NCI-H69 (cell line): Measurements from ENCODE around the gene GSE1.

Experiments
- DNase-seq: peaks from one replicate; lab custom pipeline; 2025; lab: John Stamatoyannopoulos, UW

The GSE1 gene

DNA sequence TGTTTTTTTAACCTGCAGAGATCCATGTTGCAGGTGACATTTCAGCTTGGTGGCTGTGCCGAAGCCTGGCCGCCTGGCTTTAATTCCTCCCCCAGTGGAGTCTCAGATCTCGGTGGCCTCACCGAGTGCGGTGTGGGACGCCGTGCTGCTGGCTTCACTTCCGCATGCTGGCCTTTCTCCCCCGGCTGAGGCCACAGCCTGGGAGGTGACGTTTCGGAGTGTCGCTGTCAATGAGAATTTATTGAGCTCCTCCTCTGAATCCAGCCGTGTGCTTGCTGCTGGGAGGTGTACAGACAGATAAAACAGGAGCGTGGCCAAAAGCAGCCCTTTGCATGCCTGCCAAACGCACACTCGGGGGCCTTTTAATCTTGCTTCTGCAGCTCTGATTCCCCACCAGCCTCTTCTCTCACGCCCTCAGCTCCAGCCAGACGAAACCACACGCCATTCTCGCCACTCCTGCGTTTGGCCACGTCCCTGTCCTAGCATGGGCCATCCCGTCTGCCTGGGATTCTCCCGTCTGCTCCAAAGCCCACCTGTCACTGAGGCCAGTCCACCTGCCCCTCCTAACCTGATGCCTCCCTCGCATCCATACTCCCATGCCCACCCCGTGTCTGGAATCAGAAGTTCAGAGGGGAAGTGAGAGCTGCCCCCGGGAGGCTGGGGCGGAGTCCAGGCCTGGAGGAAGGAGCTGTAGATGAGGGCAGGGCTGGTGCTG, 3.6 kb downstream of the GSE1 start:
- DNase-seq = peak; percentile 51

DNA sequence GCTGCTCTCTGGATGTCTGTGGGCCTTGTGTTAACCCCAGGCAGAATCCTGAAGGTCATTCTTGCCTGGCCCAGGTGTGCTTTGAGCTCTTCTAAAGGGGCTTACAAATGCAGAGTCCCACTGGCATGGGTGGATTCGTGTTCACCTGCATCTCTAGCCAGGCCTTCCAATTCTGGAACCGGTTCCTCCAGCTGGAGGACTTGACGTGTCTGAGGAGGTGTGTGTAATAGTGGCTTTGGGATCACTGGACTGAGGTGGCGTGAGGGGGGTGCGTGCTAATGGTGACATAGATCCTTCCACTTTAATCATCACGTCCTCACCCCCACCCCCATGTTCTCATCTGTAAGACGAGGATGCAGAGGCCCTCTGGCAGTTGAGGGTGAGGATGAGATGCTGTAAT, 4.8 kb downstream of the GSE1 start:
- no peak for DNase-seq

DNA sequence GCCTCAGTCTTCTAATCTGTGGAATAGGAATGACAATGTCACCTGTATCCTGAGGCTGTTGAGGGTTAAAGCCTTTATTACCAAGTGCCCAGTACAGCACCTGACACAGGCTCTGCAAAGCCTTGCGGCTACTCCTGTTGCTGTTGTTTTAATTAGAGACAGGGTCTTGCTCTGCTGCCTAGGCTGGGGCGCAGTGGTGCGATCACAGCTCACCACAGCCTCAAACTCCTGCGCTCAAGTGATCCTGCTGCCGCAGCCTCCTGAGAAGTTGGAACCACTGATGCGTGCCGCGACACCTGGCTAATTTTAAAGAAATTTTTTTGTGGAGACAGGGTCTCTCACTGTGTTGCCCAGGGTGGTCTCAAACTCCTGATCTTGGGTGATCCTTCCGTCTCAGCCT, 5.4 kb downstream of the GSE1 start:
- DNase-seq = no peak

DNA sequence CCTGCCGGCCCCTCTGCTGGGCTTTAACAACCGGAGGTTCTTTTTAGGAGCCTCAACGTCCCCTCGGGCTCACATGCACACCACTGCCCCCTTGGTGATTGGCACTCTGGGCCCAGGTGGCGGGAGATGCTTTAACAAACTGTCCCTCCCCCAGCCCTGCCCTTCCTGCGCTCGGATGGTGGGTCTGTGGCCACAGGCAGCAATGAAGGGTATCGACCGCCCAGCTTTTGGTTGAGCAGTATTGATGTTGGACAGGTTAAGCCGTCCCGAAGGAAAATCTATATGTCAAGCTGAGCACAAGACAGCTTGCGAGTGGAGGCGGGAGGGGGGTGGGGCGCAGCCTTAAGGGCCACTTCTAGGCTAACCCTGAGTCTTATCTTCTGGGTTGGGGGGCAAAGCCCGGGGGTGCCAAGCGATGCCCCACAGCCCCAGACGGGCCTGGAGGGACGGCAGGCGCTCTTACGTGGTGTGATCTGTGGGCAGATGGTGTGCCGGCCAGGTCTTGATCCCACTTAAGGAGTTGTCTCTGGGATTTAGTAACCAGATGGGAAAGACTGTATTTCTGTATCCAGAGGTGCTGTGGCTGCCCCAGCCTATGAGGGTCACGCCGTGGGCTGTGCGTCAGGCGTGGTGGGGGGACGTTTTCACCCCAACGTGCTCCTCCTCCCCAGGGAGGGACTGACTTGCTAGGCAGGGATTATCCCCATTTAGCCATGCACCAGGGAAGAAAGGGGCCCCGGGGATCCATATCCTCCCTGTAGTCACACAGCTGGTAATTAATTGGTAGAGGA, 6.2 kb downstream of the GSE1 start:
- DNase-seq = peak; percentile 34

- DNase-seq = no peak
These were observed 7.3 kb downstream of the GSE1 start for GRCh38 chr16:85620374-85620773.

DNA sequence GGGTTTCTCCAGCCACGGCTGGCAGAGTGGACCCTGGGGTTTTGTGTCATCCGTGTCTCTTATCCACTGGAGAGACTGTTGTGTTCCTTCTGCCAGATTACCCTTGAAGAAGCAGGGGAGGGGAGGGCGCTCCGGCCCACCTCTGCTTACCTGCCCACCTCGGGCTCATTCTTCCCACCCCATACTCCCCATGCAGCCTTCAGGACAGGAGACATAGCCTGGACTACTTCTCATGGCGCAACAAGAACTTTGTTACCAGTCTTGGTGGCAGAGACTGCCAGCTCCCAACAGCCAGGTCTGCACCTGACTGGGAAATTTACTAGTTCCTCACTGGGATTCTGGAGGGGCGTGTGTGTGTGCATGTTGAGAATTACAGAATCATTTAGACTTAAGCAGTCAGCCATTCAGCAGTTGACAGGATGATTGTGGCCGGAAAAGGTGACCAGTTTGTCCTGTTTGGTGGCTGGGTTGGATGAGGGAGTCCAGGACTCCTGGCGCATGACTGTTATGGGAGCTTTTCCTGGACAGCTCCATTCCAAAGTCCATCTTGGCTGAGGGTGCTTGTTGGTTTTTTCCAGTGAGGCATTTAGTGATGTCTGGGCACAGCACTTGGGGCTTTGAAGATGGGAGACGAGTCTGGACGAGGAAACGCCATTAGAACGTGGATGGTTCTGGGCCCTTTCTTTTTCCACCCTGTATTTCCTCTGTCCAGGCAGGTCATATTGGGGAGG, 8.7 kb downstream of the GSE1 start:
- no peak for DNase-seq

DNA sequence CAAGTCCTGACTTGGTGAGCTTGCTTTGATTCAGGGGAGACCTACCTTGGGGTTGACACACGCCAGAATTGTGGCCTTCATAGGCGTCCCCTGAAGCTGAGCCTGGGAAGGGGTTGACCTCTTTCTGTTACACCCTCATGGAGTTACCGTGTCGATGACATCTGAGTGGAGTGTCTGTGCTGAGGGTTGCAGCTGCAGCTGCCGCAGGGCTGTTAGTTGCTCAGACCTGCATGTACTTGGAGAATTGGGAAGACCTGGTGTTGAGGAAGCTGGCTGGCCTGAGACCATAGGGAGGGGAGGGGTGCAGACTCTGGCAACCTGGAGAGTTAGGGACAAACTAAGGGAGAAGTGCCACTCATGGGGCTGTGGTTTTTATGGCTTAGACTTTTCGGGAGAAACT, 9.6 kb downstream of the GSE1 start:
- DNase-seq = no peak

GRCh38 chr16:85623250-85623649, 10.1 kb downstream of the GSE1 start:
- no peak for DNase-seq

DNA sequence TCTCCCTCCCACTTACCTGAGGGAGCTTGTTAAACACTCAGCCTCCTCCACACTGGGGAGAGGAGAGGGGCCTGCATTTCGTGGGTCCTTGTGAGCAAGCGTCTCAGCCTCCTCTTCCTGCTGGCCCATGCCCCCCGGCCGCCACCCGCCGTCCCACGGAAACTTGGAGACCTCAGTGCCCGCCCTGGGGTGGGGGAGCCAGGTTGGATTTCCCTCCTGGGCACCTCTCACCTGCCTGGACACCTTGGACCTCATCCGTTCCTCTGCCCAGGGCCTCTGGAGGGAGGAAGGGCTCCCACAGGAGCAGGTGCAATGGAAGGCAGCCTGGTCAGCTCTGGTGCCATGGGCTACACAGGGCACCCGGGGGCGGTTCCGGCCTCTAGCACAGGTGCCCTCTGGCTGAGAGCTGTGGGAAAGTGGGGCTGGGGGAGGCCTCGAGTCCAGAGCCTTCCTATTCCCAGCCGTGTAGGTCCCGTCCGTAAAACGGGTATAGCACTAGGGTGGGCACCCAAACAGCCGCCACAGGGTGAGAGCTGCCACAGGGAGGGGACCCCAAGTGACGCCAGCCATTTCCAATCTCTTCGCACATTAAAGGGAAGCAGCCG, 11.0 kb downstream of the GSE1 start:
- DNase-seq = no peak

GRCh38 chr16:85624646-85625045, 11.5 kb downstream of the GSE1 start:
- peak; percentile 27 for DNase-seq

DNA sequence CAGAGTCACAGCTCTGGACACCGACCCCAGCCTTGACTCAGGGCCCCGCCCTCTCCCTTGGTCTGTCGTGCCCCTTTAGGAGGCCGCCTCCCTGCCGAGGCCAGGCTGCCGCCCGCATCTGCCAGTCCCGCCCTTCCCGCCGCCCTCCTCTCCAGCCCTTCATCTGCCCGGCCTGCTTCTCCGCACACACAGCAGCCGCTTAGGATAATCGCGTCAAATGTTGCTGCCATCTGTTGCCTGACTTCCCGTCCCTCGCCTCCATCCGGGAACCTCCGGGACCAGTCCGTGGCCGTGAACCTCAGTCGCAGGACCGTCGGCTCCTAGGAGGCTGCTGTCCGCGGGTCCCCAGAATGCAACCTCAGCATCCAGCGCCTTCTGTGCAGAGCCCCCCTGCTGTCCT, 11.9 kb downstream of the GSE1 start:
- DNase-seq = peak; percentile 87

DNA sequence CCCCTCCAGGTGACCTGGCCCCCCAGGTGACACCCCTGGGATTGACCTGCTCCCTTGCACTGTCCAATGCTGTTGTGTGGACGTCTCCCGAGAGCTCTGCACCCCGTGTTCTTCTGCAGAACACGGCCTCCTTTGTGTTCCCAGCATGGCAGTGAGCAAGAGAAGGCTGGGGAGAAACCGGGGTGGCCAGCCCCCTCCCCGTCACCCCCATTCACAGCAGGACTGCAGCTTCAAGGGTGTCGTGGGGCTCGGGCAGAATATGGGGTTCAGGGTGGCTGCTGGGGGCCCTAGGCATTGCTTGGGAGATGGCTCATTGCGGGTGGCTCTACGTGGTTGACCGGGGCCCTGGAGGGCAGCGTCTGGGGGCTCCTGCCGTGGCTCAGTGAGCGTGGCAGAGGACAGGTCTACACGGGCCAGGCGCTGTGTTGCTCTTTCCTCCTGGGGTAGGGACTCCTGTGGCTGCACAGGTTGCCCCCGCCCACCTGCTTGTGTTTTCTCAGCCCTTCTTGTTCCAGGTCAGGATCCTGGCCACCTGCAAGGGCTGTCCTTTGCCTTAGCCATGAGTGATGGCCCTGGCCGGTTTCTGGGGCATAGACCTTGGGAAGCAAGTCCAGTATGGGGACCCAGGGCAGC, 12.5 kb downstream of the GSE1 start:
- peak; percentile 77 for DNase-seq

GRCh38 chr16:85626191-85626981, 13.3 kb downstream of the GSE1 start:
- DNase-seq = peak; percentile 97

DNA sequence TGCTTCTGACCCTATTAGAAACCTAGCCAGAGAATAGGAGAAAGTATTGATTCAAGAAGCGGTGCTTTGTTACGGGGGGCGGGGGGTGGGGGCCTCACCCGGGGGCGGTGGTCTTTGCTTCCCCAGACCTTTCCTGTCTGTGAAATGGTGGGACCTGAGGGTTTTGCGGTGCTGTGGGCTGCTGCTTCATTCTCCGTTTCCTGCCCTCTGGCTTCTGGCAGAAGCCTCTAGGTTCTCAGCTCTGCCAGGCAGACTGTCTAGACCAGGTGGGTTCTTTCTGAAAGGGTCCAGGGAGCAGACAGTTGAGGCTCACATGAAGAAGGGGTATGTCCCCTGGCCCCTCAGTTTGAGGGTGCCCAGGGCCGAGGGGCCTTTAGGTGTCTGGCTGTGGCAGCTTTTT, 14.0 kb downstream of the GSE1 start:
- peak; percentile 50 for DNase-seq

DNA sequence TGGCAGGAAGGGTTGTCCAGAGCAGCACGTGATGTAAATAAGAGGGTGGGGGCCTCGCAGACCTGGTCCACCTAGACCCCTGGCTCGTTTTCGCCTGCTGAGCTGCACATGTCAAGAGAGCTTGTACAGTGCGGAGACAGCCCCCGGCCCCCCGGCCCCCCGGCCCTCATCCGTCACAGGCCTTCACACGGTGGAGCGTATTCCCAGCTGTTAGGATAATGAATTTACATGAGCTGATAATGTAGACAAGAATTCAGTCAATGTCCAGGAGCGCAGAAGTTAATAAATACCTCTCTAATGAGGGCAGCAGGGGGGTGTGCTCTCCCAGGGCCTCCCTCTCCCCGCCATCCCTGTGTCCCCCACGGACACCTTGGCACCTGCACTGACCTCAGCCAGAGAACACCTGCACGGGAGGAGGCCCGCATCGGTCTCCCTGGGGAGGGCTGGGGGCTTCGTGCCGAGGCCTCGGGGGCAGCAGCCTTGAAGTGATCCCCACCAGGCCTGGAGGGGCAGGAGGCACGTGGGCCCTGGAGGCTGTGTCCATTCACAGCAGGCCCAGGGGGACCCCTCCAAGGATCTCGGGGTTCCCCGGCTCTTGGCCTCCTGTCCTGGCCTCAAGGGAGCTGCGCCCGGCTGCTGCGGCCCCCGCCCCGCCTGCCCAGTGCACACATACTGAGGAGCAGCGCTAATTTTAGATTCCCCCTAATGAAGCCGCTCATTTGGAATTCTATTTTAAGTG, 14.6 kb downstream of the GSE1 start:
- no peak for DNase-seq

DNA sequence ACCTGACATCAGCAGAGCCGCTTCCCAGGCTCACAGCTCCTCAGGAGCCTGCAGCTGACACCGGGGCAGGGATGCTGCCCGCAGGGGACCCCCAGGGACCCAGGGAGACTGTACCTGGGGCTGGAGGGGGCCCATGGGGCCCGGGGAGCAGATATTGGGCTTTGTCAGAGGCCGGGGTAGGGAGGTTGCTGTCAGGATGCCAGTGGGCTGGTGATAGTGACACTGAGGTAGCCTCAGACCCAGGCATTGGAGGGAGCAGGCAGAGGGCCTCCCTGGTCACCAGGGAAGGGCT, 15.1 kb downstream of the GSE1 start:
- DNase-seq = no peak

DNA sequence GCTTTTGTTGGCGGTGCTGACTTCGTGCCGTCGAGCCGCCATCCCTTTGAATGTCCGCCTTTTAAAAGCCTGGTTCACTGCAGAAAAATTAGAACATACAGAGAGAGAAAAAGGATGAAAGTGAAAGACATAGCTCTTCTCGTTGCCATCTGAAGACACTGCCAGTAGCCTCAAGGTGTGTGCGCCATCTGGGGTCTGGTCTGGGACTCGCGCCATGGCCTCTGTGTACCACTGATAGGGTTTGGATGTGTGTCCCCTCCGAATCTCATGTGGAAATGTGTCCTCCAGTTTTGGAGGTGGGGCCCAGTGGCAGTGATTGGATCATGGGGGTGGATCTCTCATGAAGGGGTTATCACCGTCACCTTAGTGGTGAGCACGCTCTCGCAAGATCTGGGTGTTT, 15.5 kb downstream of the GSE1 start:
- DNase-seq = no peak

DNA sequence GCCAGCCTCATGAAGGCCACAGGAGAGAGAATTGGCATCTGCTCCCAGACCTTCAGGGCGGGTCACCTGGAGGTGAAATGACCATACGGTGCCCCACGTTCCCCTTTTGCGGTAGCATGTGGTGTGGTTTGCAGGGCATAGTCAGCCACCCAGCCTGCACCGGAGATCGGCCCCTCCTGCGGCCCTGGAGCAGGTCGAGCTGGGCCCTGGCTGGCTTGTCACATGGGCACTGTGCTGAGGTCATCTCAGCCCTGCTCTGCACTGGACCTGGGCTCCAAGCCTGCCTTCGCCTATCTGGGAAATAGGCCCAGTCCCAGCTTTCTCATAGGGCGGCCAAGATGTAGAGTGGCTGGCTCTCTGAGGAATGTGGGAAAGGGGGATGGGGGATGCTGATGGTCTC, 16.2 kb downstream of the GSE1 start:
- no peak for DNase-seq

DNA sequence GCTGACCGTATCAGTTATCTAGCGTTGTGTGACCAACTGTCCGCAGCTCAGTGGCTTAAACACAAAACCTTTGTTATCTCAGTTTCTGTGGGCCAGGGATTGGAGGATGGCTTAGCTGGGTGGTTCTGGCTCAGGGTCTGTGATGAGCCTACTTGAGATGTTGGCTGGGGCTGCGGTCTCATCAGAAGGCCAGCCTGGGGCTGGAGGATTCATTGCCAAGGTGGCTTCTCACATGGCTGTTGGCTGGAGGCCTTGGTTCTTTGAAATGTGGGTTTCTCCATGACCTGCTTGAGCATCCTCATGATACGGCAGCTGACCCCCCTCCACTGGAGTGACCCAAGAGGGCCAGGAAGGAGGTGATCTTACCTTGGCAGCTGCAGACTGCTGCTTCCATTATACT, 16.7 kb downstream of the GSE1 start:
- DNase-seq = no peak

DNA sequence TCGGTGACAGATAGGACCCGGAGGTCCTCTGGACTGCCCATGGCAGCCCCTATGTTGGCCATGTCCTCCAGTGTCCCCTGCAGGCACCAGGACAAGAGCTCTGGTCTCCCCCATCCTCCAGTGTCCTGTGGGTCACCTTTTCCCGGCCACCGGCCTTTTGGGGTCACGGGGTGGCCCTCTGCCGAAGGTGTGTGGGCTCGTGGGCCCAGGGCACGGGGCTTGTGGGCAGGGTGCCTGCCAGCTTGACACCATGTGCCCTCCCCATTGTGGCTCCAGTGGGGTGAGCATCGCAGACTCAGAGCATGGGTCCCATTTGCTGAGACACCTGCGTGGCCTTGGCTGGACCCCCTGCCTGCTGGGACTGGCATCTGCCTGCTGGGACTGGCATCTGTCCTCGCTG, 18.1 kb downstream of the GSE1 start:
- no peak for DNase-seq
